A549 (cell line): Measurements from ENCODE around the gene UBE4A. TPM values are rescaled to one million over a fixed set of nuclear protein-coding genes. Genes with fewer than 3 reads are reported as not detected.
A peak's percentile ranks its signal among the peaks of the same experiment; 100 is the strongest.

Experiments used
- ATAC-seq, 2 experiments: fragments of 200-7000 bp in 1 of 2; fragments of >200 bp in 1 of 2; cut with Nextera tagmentation in 1 of 2; cut with Tn5 transposase in 1 of 2; 3 replicates each; pipeline versions ENCODE4 v1.8.0 to v1.9.1; 2018 to 2020; ENCODE audit warnings: mild to moderate bottlenecking in 1 of 2, moderate library complexity in 1 of 2
- CTCF ChIA-PET: fragments of 300-600 bp; sonication (Branson Sonifier 250); formaldehyde crosslinking; extraction: SDS; loops from one replicate; lab custom pipeline; 2021; ENCODE audit warnings: antibody characterized with exemption, inconsistent platforms; lab: Yijun Ruan, JAX
- POLR2A ChIA-PET: fragments of 350-600 bp; formaldehyde crosslinking; extraction: SDS; loops from one replicate; lab custom pipeline; 2021; ENCODE audit warnings: antibody characterized with exemption, inconsistent platforms; lab: Yijun Ruan, JAX
- DNase-seq, 2 experiments: peaks; one replicate each; pipeline versions ENCODE4 v3.0.0 to v3.0.0-alpha.2; 2011 to 2016; ENCODE audit warnings: low read depth in 1 of 2, low spot score in 1 of 2
- FAIRE-seq: peaks from 2 replicates; lab custom pipeline; 2011; peaks lifted over from hg19 to GRCh38; lab: Jason Lieb, UNC
- H3K27ac ChIP-seq, 2 experiments: fragments of >200 bp; sonication (Bioruptor Twin); formaldehyde crosslinking; 3 replicates each; pipeline ENCODE4 v1.5.1; 2016 to 2017
- H3K4me1 ChIP-seq: fragments of >200 bp; sonication (Bioruptor Twin); formaldehyde crosslinking; 3 replicates; pipeline ENCODE4 v1.6.1; 2016
- H3K4me2 ChIP-seq: fragments of >200 bp; sonication (Bioruptor Twin); formaldehyde crosslinking; 3 replicates; pipeline ENCODE4 v1.6.1; 2016
- H3K4me3 ChIP-seq: fragments of >200 bp; sonication (Bioruptor Twin); formaldehyde crosslinking; 3 replicates; pipeline ENCODE4 v1.5.1; 2016
- H3K9me3 ChIP-seq: fragments of >200 bp; sonication (Bioruptor Twin); formaldehyde crosslinking; 3 replicates; pipeline ENCODE4 v1.6.1; 2016
- BHLHE40 ChIP-seq: IDR thresholded peaks from 2 replicates; pipeline ENCODE4 v1.6.1; 2012; ENCODE audit warnings: low read depth, low read length, inconsistent platforms
- CBX2 ChIP-seq: fragments of 200-600 bp; sonication (generic); IDR thresholded peaks from 2 replicates; pipeline ENCODE4 v1.6.1; 2016; ENCODE audit warnings: low read depth, mild to moderate bottlenecking, borderline replicate concordance
- CEBPB ChIP-seq, 2 experiments: fragments of >200 bp in 1 of 2; sonication (Bioruptor Twin) in 1 of 2; formaldehyde crosslinking in 1 of 2; IDR thresholded peaks; 2 replicates each; pipeline ENCODE4 v1.6.1; 2012 to 2016
- CHD2 ChIP-seq: fragments of 150-350 bp; IDR thresholded peaks from 2 replicates; pipeline ENCODE4 v1.6.1; 2014; ENCODE audit warnings: low read length; ENCODE audit not compliant: partially characterized antibody
- CHD4 ChIP-seq: fragments of 200-600 bp; sonication (generic); IDR thresholded peaks from 2 replicates; pipeline ENCODE4 v1.6.1; 2016; ENCODE audit warnings: antibody characterized with exemption, mild to moderate bottlenecking, borderline replicate concordance
- EHF ChIP-seq: fragments of 250-450 bp; sonication (Bioruptor Pico); IDR thresholded peaks from 2 replicates; pipeline ENCODE4 v1.5.0; 2020; ENCODE audit warnings: mild to moderate bottlenecking
- ESRRA ChIP-seq: fragments of 150-350 bp; IDR thresholded peaks from 2 replicates; pipeline ENCODE4 v1.6.1; 2014; ENCODE audit warnings: mild to moderate bottlenecking, low read length, borderline replicate concordance
- GATA3 ChIP-seq: IDR thresholded peaks from 2 replicates; pipeline ENCODE4 v1.6.1; 2012; ENCODE audit warnings: borderline replicate concordance
- HDAC2 ChIP-seq: fragments of 200-600 bp; sonication (generic); IDR thresholded peaks from 2 replicates; pipeline ENCODE4 v1.6.1; 2016
- HOXB13 ChIP-seq: fragments of 250-450 bp; sonication (Bioruptor Pico); IDR thresholded peaks from 2 replicates; pipeline ENCODE4 v1.5.0; 2020; ENCODE audit warnings: low read depth, mild to moderate bottlenecking, moderate library complexity
- JUN ChIP-seq, 2 experiments: fragments of >200 bp; sonication (Bioruptor Twin); formaldehyde crosslinking; IDR thresholded peaks; 2 replicates in 1 of 2; 3 replicates in 1 of 2; pipeline ENCODE4 v1.6.1; 2016 to 2017
- KDM1A ChIP-seq: fragments of 200-600 bp; sonication (generic); IDR thresholded peaks from 2 replicates; pipeline ENCODE4 v1.6.1; 2016; ENCODE audit warnings: low read depth, mild to moderate bottlenecking
- NPAS2 ChIP-seq: fragments of 250-450 bp; sonication (Bioruptor Pico); IDR thresholded peaks from 2 replicates; pipeline ENCODE4 v1.8.0; 2022; ENCODE audit warnings: mild to moderate bottlenecking, moderate library complexity, borderline replicate concordance
- NR3C1 ChIP-seq: fragments of >200 bp; sonication (Bioruptor Twin); formaldehyde crosslinking; IDR thresholded peaks from 3 replicates; pipeline ENCODE4 v1.6.1; 2017
- PHF8 ChIP-seq: fragments of 200-600 bp; sonication (generic); IDR thresholded peaks from 2 replicates; pipeline ENCODE4 v1.6.1; 2016; ENCODE audit warnings: low read depth, mild to moderate bottlenecking, antibody characterized with exemption, moderate library complexity, borderline replicate concordance
- POLR2A ChIP-seq: IDR thresholded peaks from 2 replicates; pipeline ENCODE4 v1.6.1; 2012; ENCODE audit warnings: mild to moderate bottlenecking, low read length
- POLR2AphosphoS2 ChIP-seq: conservative IDR thresholded peaks from 2 replicates; pipeline ENCODE4 v1.6.1; 2012; ENCODE audit warnings: low read length, improper control_type of control experiment, inconsistent platforms
- RARB ChIP-seq: fragments of 250-450 bp; sonication (Bioruptor Pico); IDR thresholded peaks from 2 replicates; pipeline ENCODE4 v1.8.0; 2021; ENCODE audit warnings: mild to moderate bottlenecking, moderate library complexity
- SREBF2 ChIP-seq: fragments of 450-650 bp; IDR thresholded peaks from 2 replicates; pipeline ENCODE4 v1.6.1; 2014; ENCODE audit warnings: mild to moderate bottlenecking, moderate library complexity
- TFCP2L1 ChIP-seq: fragments of 250-450 bp; sonication (Bioruptor Pico); IDR thresholded peaks from 2 replicates; pipeline ENCODE4 v1.5.0; 2021; ENCODE audit warnings: mild to moderate bottlenecking
- ZC3H11A ChIP-seq: fragments of 450-650 bp; IDR thresholded peaks from 2 replicates; pipeline ENCODE4 v1.6.1; 2014; ENCODE audit warnings: antibody characterized with exemption, mild to moderate bottlenecking
- ZFP36 ChIP-seq: fragments of 450-650 bp; IDR thresholded peaks from 2 replicates; pipeline ENCODE4 v1.6.1; 2014; ENCODE audit warnings: borderline replicate concordance; ENCODE audit not compliant: partially characterized antibody
- ZNF302 ChIP-seq: fragments of 250-450 bp; sonication (Bioruptor Pico); IDR thresholded peaks from 2 replicates; pipeline ENCODE4 v1.9.0; 2021; ENCODE audit warnings: inconsistent platforms, mild to moderate bottlenecking, moderate library complexity
- WGBS: methylation state at CpG from one replicate; pipeline ENCODE4 v1.1.6; 2017; ENCODE audit errors: missing lambda C conversion rate; 5-methylcytosine and 5-hydroxymethylcytosine counted together
- polyA plus RNA-seq, 4 experiments: library from polyadenylated mRNA; depleted of rRNA in 3 of 4; stranded (reverse); fragments of >200 nt; fragmentation: RNase III in 1 of 4; extraction: RNeasy Plus Mini Kit Qiagen cat#74134 plus additional on column Dnase treatment in 1 of 4; gene quantifications; 2 replicates in 3 of 4; 3 replicates in 1 of 4; pipeline ENCODE4 v1.2.3, GENCODE V29; 2011 to 2017
- TF ChIP-seq, protein P1 (sequence below): IDR thresholded peaks from 2 replicates; pipeline ENCODE4 v1.6.1; 2012
- TF ChIP-seq, protein P2 (sequence below): fragments of >200 bp; sonication (Bioruptor Twin); formaldehyde crosslinking; IDR thresholded peaks from 3 replicates; pipeline ENCODE4 v1.6.1; 2016
- TF ChIP-seq, protein P3 (sequence below): IDR thresholded peaks from 2 replicates; pipeline ENCODE4 v1.6.1; 2012; ENCODE audit warnings: low read depth, borderline replicate concordance
- TF ChIP-seq, protein P4 (sequence below): fragments of 200-600 bp; sonication (generic); IDR thresholded peaks from 2 replicates; pipeline ENCODE4 v1.6.1; 2016; ENCODE audit warnings: antibody characterized with exemption, mild to moderate bottlenecking, moderate library complexity

UBE4A gene
- polyA plus RNA-seq, 2 of the 4 experiments (the other 2 are of a cell fraction): 11.4 to 18.9 TPM

DNA sequence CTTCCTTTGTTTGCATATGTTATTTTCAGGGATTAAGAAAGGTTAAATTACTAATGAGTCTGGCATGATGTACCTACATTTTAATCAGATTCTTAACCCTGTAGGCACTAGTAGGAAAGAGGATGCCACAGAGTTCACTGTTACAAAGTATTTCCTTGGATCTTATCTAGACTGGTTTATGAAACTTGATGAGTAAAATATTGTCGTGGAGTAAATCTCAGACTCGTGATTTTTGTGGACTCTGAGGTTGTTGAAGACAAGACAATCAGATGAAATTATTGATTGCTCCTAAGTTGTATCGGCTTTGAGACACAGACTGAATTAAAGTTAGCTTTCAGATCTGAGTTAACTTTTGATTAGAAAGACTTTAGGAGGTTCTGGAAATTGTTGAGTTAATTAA is 82.9 kb downstream of the UBE4A start:
- 76% methylated on average over 3 of the region's 3 CpGs for WGBS
- ATAC-seq: no peak
- no peaks in the 10 kb centered on the region for H3K9me3 ChIP-seq
- no peak for FAIRE-seq
- CTCF ChIA-PET: no interaction called here
- POLR2A ChIA-PET: no interaction called here
- TF ChIP-seq CBX2 (no peak), TFCP2L1 (CRISPR knock-in tag) (no peak), POLR2A (no peak), NR3C1 (no peak), POLR2AphosphoS2 (no peak), HOXB13 (CRISPR knock-in tag) (no peak), RARB (no peak), EHF (CRISPR knock-in tag) (no peak), HDAC2 (no peak), BHLHE40 (no peak), ESRRA (no peak), ZC3H11A (no peak), PHF8 (no peak), NPAS2 (CRISPR knock-in tag) (no peak), CHD2 (no peak), SREBF2 (no peak)
- TF ChIP-seq, protein P1, sequence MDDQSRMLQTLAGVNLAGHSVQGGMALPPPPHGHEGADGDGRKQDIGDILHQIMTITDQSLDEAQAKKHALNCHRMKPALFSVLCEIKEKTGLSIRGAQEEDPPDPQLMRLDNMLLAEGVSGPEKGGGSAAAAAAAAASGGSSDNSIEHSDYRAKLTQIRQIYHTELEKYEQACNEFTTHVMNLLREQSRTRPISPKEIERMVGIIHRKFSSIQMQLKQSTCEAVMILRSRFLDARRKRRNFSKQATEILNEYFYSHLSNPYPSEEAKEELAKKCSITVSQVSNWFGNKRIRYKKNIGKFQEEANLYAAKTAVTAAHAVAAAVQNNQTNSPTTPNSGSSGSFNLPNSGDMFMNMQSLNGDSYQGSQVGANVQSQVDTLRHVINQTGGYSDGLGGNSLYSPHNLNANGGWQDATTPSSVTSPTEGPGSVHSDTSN: no peak
- TF ChIP-seq, protein P2, sequence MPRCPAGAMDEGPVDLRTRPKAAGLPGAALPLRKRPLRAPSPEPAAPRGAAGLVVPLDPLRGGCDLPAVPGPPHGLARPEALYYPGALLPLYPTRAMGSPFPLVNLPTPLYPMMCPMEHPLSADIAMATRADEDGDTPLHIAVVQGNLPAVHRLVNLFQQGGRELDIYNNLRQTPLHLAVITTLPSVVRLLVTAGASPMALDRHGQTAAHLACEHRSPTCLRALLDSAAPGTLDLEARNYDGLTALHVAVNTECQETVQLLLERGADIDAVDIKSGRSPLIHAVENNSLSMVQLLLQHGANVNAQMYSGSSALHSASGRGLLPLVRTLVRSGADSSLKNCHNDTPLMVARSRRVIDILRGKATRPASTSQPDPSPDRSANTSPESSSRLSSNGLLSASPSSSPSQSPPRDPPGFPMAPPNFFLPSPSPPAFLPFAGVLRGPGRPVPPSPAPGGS: no peak
- TF ChIP-seq, protein P3, sequence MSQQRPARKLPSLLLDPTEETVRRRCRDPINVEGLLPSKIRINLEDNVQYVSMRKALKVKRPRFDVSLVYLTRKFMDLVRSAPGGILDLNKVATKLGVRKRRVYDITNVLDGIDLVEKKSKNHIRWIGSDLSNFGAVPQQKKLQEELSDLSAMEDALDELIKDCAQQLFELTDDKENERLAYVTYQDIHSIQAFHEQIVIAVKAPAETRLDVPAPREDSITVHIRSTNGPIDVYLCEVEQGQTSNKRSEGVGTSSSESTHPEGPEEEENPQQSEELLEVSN: no peak
- DNase-seq: no peak
- H3K4me3 ChIP-seq: no peak overlapping the region
- peak overlapping the region; percentile 7; the same call in 1 of the 3 replicates for H3K4me2 ChIP-seq
- no peak overlapping the region for H3K27ac ChIP-seq
- H3K4me1 ChIP-seq: peaks cover 24% of the 10 kb centered on the region; the same call in 1 of the 3 replicates

DNA sequence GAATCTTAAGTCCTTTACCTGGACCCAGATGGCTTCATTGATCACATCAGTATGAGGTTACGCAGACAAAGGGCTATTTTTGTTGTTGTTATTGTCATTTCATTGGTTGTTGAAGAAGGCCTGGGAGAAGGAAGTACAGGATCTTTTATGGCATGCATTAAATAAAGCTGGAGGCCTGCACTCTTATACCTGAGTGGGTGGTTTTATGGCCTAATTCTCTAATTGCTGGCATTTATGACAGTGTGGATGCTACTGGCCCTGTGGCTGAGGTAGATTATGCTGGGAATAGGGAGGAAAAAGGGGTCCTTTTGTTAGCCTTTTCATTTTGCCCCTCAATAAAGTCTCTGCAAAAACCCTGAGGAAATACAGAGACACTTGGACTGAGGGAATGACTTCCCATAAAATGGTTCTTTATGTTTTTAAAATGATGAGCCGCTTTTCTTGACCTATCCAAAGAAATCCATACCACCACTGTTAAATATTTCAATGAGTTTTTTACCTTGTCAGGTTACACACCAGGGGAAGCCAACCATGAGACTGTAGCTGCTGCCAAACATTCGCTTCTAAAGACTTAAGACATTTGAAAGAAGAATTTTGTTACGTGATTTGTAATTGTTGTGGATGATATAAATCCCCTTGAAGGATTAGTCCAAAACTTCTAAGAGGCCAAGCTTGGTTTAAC is 83.6 kb downstream of the UBE4A start:
- FAIRE-seq (no peak), DNase-seq (no peak), ATAC-seq (no peak)
- POLR2A ChIA-PET: no interaction called here
- Histone ChIP-seq H3K4me1 (peaks cover 24% of the 10 kb centered on the region; the same call in 1 of the 3 replicates), H3K4me2 (no peak overlapping the region), H3K27ac (no peak overlapping the region), H3K4me3 (no peak overlapping the region), H3K9me3 (no peaks in the 10 kb centered on the region)
- CTCF ChIA-PET: no interaction called here
- WGBS: 92% methylated on average over 4 of the region's 4 CpGs
- TF ChIP-seq CBX2: no peak
- TF ChIP-seq ZC3H11A: no peak
- TF ChIP-seq KDM1A: no peak
- no peak for TF ChIP-seq TFCP2L1 (CRISPR knock-in tag)
- TF ChIP-seq GATA3: no peak
- no peak for TF ChIP-seq JUN (IDR thresholded peaks at IDR 0.05)
- no peak for TF ChIP-seq ZFP36
- TF ChIP-seq ESRRA: no peak
- TF ChIP-seq CHD4: no peak
- no peak for TF ChIP-seq CEBPB (IDR thresholded peaks at IDR 0.05)
- TF ChIP-seq, protein P4, sequence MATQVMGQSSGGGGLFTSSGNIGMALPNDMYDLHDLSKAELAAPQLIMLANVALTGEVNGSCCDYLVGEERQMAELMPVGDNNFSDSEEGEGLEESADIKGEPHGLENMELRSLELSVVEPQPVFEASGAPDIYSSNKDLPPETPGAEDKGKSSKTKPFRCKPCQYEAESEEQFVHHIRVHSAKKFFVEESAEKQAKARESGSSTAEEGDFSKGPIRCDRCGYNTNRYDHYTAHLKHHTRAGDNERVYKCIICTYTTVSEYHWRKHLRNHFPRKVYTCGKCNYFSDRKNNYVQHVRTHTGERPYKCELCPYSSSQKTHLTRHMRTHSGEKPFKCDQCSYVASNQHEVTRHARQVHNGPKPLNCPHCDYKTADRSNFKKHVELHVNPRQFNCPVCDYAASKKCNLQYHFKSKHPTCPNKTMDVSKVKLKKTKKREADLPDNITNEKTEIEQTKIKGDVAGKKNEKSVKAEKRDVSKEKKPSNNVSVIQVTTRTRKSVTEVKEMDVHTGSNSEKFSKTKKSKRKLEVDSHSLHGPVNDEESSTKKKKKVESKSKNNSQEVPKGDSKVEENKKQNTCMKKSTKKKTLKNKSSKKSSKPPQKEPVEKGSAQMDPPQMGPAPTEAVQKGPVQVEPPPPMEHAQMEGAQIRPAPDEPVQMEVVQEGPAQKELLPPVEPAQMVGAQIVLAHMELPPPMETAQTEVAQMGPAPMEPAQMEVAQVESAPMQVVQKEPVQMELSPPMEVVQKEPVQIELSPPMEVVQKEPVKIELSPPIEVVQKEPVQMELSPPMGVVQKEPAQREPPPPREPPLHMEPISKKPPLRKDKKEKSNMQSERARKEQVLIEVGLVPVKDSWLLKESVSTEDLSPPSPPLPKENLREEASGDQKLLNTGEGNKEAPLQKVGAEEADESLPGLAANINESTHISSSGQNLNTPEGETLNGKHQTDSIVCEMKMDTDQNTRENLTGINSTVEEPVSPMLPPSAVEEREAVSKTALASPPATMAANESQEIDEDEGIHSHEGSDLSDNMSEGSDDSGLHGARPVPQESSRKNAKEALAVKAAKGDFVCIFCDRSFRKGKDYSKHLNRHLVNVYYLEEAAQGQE: no peak
- TF ChIP-seq ZNF302: no peak
